NCI-H1694 (cell line): ENCODE data around the gene CD34.
"Not testable (repeated sequence)": the region's sequence is repeated elsewhere in the genome, so short reads cannot be mapped to it uniquely, and the experiment has no call there.

ENCODE experiments used
- DNase-seq: peaks from one replicate; lab custom pipeline; 2025; lab: John Stamatoyannopoulos, UW

Gene CD34

DNA sequence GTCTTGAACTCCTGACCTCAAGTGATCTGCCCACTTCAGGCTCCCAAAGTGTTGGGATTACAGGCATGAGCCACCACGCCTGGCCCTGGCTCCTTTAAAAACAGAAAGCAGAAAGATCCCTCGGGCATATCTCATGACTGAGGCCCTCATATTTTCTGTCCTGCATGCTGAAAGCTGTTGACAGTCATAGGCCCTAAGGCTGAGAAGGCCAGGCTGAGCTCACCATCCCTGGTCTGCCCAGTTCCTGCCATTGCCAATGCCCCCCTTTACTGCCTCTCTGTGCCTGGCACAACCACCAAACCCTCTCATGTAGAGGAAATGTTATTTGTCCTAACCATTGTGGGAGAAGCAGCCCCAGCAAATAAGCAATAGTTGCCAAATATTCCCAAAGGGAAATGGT is 12.7 kb downstream of the CD34 start:
- no peak for DNase-seq

DNA sequence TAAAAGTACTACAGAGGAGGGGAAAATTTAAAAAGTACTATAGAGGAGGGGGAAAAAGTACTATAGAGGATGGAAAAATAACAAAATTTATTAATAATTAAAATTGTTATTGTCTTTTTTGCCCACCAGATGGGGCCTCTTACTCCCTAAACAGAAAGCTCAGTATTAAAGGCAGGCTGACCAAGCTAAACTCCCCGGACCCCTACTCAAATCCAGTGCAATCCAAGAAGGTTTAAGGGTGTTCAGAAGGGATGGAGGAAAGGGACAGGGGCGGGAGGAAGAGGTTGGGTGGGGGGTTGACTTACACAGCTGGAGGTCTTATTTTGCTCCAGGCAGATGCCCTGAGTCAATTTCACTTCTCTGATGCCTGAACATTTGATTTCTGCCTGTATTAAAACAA is 13.7 kb downstream of the CD34 start:
- DNase-seq, result no peak

DNA sequence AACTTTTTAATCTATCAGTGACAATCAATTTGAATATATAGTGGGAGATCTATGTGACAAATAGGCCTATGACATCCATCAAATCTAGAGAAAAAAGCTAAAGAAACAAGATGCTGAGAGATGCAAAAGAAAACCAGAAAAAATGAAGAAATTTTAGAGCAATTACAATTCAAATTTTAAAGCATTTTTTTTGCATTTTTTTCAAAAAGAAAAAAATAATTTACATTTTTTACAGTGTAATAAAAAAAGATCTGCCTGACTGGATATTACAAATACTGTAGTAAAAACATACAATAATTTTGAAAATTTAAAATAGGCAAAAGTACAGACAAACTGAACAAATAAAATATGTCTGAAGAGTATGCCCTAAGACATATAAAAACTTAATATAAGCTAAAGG is 14.4 kb downstream of the CD34 start:
- DNase-seq, result no peak

DNA sequence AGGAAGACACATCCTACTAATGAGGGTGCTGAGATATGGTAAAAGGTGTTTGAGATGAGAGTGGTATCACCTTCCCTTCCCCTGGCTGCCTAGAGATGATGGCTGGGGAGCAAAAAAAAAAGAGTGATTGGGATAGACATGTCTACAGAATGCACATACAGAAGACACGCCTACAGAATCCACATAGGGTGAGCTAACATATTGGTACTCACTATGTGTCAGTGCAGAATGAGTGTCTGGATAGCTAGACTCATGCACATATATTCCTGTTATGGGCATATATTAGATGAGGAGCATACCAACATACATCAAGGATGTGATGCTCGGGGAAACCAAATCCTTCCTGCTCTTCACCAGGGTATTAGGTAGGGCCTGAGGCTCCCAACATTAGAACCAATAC is 16.2 kb downstream of the CD34 start:
- no peak for DNase-seq

DNA sequence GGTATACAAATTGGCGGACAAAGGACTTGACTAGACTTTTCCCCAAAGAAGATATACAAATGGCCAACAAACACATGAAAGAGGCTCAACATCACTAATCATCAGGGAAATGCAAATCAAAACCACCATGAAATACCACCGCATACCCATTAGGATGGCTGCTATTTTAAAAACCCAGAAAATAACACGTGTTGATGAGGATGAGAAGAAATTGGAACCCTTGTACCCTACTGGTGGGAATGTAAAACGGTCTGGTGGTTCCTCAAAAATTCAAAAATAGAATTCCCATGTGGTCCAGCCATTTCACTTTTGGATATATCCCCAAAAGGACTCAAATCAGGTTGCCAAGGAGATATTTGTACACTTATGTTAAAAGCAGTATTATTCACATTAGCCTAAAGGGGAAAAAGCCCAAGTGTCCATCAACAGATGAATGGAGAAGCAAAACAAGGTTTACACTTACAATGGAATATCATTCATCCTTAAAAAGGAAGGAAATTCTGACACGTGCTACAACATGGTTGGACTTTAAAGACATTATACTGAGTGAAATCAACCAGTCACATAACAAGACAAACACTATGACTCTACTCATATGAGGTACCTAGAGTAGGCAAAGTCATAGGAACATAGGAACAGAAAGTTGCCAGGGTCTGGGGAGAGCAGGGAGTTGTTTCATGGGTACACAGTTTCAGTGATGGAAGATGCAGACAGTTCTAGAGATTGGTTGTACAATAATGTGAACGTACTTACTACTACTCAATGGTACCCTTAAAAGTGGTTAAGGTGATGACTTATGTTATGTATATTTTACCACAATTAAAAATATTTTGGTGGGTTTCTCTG is 17.0 kb downstream of the CD34 start:
- no peak for DNase-seq

DNA sequence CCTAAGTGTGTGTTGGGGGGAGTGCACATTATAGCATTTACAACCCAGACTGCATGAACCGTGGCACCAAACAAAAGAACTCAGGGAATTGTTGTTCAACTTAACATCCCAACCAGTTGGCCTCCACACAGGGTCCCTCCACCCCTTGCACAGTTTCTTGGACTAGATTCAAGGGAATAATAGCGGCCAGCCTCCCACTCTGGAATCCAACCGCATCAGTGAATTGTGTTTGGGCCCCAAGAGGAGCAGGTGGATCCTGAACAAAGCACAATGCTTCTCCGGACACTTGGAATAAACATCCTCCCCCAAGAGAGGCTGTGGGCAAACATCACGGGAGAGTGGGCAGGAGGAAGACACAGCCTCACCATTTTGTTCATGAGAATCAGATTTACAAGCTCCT is 18.2 kb downstream of the CD34 start:
- no peak for DNase-seq

DNA sequence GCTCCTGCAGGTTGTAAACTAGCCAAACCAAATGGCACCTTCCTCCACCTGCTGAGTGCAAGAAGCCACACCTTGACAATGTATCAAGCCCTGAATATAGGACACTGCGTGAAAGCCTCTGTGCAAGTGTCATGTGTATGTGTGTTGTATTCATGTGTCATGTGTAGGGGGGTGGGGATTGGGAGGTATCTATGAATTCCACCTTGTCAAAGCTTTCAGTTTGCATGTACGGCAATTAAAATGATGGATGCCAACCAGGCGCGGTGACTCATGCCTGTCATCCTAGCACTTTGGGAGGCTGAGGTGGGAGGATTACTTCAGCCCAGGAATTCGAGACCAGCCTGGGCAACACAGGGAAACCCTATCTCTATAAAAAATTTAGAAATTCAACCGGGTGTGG is 19.8 kb downstream of the CD34 start:
- DNase-seq, result no peak

DNA sequence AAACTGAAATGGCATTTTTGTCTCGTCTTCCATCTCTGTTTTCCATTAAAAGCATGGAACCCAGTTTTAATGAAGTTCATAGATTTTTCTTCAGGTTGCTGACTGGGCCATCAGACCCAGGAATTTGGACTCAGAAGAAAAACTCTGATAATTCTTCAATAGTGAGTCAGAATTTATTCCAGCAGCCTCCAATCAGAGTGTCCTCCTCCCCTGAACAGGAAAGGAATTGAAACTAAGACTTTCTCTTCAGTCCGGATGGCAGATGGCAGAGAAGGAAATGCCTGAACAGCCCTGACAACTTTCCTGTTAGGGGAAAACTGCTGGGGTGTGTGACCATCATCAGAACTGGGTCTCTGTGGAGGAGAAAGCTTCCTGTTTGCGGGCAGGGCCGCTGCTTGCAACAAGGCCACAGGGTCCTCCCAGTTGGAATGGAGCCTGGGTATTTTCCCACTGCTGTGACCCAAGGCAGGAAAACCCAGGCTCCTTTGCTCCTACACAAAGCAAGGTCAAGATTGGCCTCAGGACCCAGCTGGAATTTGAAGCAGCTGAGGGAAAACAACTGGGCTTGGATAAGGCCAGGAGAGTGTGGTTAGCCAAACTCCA is 20.7 kb downstream of the CD34 start:
- no peak for DNase-seq

DNA sequence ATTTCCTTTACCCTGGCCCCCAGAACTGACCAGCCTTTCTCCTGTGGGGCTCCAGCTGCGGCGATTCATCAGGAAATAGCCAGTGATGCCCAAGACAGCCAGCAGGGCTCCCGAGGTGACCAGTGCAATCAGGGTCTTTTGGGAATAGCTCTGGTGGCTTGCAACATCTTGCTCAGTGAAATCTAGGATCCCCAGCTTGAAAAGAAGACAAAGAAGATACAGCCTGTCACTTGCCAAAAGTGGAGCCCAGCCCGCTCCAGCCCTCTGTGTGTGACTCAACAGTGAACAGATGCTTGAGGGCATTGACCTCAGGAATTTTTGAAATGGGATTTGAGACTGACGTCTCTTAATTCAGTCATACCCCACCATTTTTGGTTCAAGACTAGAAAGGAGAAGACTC is 22.3 kb downstream of the CD34 start:
- DNase-seq, result no peak

DNA sequence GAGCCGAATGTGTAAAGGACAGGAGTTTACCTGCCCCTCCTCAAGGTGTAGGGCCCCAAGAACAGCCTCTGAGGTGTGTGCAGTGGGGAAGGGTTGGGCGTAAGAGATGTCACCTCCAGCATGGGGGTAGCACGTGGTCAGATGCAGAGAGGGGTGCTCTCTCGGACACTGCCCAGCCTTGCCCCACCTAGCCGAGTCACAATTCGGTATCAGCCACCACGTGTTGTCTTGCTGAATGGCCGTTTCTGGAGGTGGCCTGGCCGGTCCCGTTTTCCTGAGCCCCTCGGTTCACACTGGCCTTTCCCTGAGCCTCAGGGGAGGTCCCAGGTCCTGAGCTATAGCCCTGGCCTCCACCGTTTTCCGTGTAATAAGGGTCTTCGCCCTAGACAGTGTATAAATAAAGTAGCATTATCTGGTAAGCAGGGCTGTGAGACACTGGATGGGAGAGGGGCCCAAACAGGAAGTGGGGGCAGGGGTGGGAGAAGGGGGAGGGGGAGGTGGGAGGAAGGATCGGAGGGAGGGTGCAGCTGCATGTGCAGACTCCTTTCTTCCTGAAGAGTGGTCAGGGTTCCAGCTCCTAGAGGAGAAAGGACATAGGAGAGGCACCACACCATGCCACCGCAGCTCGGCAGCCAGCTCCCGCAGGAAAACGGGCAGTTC is 23.3 kb downstream of the CD34 start:
- no peak for DNase-seq

DNA sequence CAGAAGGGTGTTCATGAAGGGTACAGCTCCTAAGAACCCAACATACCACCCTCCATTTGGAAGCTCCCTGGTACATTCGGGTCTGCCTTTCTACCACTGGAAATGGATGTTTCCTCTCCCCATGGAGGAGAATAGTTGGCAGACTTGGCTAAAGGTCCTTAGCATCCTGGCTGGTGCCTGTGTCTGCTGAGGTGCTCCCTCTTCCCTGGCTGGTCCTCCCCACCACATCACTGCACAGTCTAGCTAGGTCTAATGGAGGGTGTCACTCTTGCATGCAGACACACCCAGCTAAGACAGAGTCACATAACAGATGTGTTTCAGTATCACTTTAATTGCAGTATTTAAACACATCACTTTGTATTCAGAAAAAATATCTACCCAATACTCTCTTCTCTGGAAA is 24.7 kb downstream of the CD34 start:
- DNase-seq, result no peak

DNA sequence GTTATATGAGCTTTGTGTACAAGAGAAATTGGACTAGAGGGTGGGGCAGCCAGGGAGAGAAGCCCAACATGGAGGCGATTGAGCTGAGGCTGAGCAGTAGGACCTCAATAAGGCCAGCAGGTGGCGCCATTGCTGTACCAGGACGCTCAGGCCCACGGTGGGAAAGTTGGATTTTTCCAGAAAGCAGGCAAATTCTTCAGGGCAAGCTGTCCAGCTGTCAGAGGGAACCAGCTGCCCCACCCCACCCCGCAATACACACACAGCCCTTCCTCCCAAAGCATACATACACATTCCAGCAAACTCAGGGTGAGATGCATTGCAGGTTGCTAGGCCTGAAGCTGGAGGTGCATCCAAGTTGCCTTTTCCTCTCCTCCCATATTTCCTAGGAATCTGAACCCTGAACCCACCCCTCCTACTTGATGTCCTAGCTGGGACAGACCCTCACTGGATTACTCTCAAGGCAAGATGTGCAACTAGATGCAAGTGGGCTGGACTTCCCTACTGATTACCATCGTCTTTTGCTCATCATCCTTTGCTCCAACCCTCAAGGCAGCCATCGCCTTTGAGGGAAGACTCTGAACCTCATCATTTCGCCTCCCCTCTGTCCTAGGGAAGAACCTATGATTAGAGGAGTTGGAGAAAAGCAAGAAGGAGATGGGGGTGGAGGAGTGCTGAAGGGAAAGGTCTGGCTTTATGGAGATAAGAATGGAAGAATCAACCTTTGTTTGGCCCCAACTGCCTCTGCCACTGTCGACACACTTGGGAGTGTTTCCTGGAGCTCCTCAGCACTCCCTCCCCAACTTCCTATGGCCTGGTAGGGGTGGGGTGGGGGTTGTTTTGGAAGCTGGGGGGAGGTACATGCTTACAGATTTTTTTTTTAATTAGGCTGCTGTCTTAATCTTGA is 25.5 kb downstream of the CD34 start:
- peak; percentile 74 for DNase-seq

DNA sequence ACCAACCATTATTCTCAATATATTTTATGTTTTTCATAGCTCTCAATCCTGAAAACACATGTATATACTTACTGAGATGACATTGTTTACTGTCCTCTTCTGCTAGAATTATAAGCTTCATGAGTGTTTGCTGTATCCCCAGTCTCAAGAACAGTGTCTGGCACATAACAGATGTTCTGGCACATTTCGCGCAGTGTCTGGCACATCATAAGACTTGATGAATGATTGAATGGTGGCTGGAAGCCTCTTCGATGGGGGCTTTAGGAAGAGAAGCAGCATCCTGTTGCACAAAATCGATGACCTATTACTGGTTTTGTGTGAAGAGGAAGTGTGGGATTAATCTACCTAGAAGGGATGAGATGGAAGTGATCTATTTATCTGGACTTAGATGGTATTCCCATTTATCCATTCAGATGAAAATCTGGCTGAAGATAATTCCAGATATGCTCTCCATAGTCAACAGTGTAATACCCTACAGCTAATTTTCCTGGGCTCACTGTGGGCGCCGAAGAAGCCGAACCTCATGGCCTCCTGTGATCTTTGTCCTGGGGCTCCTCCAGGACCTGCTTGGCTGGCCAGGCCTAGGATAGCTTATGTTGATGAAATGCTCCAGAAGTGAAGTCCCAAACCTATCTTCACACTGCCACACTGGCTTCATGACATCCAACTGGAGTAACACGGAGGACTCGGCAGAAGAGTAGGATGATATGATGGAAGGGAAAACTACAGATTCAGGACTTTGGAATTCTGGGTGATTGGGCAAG is 26.5 kb downstream of the CD34 start:
- no peak for DNase-seq

DNA sequence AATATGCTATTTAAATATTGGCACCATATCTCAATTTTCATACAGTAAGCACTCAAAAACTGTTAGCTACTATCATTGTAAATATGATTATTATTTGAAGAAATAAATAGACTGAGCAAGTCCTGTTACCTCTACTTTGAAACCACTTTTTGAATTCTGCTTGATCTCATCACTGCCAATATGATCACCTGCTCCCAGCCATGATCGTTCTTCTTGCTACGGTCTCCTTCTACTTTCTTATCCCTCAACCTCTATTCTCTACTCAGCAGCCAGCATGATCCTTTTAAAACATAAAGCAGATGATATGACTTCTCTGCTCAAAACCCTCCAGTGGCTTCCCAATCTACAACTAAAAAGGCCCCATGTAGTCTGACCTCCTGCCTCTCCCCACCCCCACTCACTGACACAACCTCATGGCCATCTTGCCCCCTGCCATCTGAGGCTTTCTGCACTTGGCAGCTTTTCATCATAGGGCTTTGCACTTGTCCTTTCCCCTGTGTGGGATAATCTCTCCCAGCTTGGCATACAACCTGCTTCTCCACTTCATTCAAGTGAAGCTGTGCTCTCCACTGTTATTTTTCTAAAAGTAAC is 27.2 kb downstream of the CD34 start:
- DNase-seq, result no peak

DNA sequence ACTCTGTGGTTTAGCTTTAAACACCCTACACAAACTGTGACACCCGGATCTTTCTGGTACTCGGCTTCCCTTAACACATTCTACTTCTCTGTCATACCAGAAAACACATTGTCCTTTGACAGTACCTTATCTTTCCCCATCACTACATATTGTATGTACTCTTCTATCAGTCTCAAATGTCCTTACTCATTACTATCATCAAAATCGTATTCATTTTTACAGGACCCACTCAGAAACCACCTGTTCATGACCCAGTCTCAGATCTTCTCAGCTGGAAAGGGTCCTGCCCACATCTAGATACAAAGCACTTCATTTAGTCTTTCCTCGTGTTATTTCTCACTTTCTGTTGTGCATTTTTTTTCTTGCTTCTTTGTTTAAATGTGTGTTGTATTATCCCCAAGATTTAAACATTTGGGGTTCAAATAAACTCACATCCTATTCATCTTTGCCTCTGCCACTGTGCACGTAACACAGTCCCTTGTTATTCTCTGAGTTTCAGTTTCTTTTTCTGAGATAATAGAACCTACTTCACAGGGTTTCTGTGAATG is 27.7 kb downstream of the CD34 start:
- DNase-seq, result no peak

DNA sequence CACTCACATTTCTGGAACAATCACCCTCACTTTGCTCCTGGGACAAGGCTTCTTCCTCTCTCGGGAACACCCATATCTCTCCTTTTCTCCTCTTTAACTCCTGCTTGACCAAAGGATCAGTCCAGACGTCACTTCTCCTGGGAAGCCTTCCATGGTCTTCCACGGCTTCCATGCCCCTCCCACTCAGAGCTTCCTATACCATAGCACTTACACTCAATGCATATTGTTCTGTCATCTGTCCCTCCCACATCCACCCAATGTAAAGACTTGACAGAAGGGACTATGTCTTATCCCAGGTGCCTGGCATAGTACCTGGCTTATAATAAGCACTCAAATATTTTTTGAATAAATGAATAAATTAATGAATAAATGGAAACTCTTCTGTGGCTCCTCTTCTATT is 28.2 kb downstream of the CD34 start:
- no peak for DNase-seq

DNA sequence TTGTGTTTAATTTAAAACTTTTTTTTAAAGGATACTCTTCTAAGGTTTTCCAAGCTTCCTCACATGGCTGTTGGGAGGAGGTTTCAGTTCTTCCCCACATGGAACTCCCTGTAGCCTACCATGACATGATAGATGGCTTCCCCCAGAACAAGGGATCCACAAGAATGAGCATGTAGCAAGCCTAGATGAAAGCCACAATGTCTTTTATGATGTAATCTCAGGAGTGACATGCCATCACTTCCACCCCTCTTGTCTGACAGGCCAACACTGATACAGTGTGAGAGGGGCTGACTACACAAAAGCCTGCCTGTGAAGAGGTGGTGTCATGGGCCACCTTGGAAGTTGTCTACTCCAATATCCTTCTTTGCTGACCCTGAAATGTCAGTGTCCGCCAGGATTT is 32.0 kb downstream of the CD34 start:
- no peak for DNase-seq

DNA sequence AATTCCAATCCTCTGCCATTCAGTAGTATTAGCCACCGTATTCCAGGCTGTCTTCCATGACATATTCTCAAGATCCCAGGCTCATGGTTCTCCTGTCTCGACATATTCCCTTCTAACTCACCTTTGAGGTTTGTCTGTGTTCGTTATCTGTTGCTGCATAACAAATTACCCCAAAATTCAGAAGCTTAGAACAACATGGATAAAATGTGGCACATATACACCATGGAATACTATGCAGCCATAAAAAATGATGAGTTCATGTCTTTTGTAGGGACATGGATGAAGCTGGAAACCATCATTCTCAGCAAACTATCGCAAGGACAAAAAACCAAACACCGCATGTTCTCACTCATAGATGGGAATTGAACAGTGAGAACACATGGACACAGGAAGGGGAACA is 33.0 kb downstream of the CD34 start:
- DNase-seq, result not testable (repeated sequence)

DNA sequence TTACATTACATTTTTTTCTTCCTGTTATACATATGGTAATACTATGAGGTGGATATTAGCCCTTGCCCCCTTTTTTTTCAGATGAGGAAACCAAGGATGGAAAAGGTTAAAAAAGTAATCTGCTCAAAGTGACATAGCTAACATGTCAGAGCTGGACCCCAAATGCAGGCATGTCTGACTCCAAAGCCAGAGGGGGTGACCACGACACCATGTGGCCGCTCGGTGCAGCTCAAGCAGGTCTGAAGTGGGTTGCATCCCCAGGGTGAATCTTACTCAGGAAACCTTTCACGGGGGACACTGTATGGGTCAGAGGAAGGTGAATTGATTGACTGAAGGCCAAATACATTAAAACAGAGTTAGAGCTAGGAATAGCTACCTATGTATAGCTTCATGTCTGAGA is 34.8 kb downstream of the CD34 start:
- no peak for DNase-seq

DNA sequence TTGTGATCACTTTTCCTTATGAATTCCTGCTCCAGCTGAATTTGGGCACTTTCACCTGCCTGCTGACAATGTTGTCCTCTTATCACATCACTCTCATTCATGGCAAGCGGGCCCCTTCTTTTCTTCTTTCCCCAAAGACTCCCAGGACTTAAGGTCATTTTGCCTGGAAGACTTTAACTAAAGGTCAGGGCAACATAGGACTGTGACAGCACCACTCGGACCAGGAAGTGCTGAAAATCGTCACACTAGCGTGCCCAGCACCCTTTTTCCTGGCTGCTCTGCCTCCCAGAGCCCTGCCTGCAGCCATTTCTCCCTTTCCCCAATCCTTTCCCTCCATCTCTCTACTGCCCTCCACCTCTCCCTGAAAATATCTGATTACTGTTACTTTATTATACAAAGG is 35.4 kb downstream of the CD34 start:
- no peak for DNase-seq
